Prostate gland (tissue), 2 donors: ENCODE data around the gene ZNF557. TPM values are rescaled to one million over a fixed set of nuclear protein-coding genes. Genes with fewer than 3 reads are reported as not detected.

Experiments used
- DNase-seq: peaks from one replicate; pipeline ENCODE4 v3.0.0-alpha.2; 2019; ENCODE audit warnings: low spot score
- H3K27ac ChIP-seq, 2 donors: fragments of 200-600 bp; sonication (generic); 2 replicates each; pipeline ENCODE4 v1.5.1; 2017 to 2019
- H3K27me3 ChIP-seq: fragments of 200-600 bp; sonication (generic); replicated peaks from 2 replicates; pipeline ENCODE4 v1.5.1; 2019; ENCODE audit not compliant: insufficient read depth
- H3K36me3 ChIP-seq, 2 donors: fragments of 200-600 bp; sonication (generic); 1 replicate in 1 of 2; 2 replicates in 1 of 2; pipeline versions ENCODE4 v1.5.1 to v1.8.1; 2017 to 2019
- H3K4me1 ChIP-seq: fragments of 200-600 bp; sonication (generic); replicated peaks from 2 replicates; pipeline ENCODE4 v1.5.1; 2019
- H3K4me3 ChIP-seq, 2 donors: fragments of 200-600 bp; sonication (generic); 2 replicates each; pipeline ENCODE4 v1.5.1; 2017 to 2019
- H3K9me3 ChIP-seq: fragments of 200-600 bp; sonication (generic); 2 replicates; pipeline ENCODE4 v1.5.1; 2017
- POLR2A ChIP-seq: fragments of 450-650 bp; IDR thresholded peaks from one replicate; pipeline ENCODE4 v1.6.1; 2016; ENCODE audit warnings: antibody characterized with exemption, mild to moderate bottlenecking
- POLR2AphosphoS5 ChIP-seq: sonication (generic); formaldehyde crosslinking; IDR thresholded peaks from one replicate; pipeline ENCODE4 v1.6.1; 2017; ENCODE audit warnings: antibody characterized with exemption
- WGBS: methylation state at CpG from one replicate; pipeline ENCODE4 v1.1.5; 2018; 5-methylcytosine and 5-hydroxymethylcytosine counted together
- intact Hi-C: fragments of 100-400 bp; cut with DNase I; formaldehyde crosslinking; loops from one replicate; pipeline ENCODE4 v1.14.2; 2022
- total RNA-seq, 2 donors: library from RNA; depleted of rRNA; stranded (reverse); fragments of >200 nt; gene quantifications; one replicate each; pipeline ENCODE4 v1.1.0, GENCODE V29; 2016
- TF ChIP-seq, protein P1 (sequence below), 4 experiments: fragments of 200-600 bp in 2 of 4; fragments of 450-650 bp in 2 of 4; sonication (generic) in 2 of 4; IDR thresholded peaks; 1 replicate in 3 of 4; 2 replicates in 1 of 4; pipeline ENCODE4 v1.5.1; 2016 to 2019; ENCODE audit warnings: antibody characterized with exemption in 4 of 4, mild to moderate bottlenecking in 2 of 4, moderate library complexity in 2 of 4

Gene ZNF557
- total RNA-seq, 2 donors from 2014 or later: 12.2 to 14.7 TPM

- no peak for DNase-seq
- intact Hi-C loops: no loop called here
- H3K27me3 ChIP-seq: no peaks in the 10 kb centered on the region
- 95% methylated on average over 2 of the region's 2 CpGs for WGBS
- TF ChIP-seq POLR2A (no peak), POLR2AphosphoS5 (no peak)
- TF ChIP-seq, protein P1, sequence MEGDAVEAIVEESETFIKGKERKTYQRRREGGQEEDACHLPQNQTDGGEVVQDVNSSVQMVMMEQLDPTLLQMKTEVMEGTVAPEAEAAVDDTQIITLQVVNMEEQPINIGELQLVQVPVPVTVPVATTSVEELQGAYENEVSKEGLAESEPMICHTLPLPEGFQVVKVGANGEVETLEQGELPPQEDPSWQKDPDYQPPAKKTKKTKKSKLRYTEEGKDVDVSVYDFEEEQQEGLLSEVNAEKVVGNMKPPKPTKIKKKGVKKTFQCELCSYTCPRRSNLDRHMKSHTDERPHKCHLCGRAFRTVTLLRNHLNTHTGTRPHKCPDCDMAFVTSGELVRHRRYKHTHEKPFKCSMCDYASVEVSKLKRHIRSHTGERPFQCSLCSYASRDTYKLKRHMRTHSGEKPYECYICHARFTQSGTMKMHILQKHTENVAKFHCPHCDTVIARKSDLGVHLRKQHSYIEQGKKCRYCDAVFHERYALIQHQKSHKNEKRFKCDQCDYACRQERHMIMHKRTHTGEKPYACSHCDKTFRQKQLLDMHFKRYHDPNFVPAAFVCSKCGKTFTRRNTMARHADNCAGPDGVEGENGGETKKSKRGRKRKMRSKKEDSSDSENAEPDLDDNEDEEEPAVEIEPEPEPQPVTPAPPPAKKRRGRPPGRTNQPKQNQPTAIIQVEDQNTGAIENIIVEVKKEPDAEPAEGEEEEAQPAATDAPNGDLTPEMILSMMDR (IDR thresholded peaks at IDR 0.05): no peak
- H3K4me3 ChIP-seq: no peak overlapping the region
- no peaks in the 10 kb centered on the region for H3K9me3 ChIP-seq
- H3K27ac ChIP-seq: no peak overlapping the region
- no peaks in the 10 kb centered on the region for H3K4me1 ChIP-seq
- peaks cover 38 to 70% of the 10 kb centered on the region in 2 donors for H3K36me3 ChIP-seq
Observed at GRCh38 chr19:7078008-7078407, 8.5 kb downstream of the ZNF557 start.

DNA sequence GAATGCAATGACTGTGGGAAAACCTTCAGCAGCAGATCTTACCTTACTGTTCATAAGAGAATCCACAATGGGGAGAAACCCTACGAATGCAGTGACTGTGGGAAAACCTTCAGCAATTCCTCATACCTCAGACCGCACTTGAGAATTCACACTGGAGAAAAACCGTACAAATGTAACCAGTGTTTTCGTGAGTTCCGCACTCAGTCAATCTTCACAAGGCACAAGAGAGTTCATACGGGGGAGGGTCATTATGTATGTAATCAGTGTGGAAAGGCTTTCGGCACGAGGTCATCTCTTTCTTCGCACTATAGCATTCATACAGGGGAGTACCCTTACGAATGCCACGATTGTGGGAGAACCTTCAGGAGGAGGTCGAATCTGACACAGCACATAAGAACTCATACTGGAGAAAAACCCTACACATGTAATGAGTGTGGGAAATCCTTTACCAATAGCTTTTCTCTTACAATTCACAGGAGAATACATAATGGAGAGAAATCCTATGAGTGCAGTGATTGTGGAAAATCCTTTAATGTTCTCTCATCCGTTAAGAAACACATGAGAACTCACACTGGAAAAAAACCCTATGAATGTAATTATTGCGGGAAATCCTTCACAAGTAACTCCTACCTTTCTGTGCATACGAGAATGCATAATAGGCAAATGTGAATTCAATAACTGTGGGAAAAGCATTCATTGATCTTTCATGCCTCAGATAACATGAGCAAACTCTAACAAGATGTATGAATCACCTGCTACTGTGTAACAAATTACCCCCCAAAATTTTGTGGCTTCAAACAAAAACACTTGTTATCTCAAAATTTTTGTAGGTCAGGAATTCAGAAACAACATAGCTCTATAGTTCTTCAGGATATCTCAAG lies 13.8 kb downstream of the ZNF557 start:
- WGBS: 97% methylated on average over 15 of the region's 15 CpGs
- Histone ChIP-seq H3K9me3 (peaks cover 4% of the 10 kb centered on the region), H3K36me3 (peaks cover 36 to 60% of the 10 kb centered on the region in 2 donors), H3K27ac (no peak overlapping the region), H3K27me3 (no peaks in the 10 kb centered on the region), H3K4me1 (no peaks in the 10 kb centered on the region), H3K4me3 (no peak overlapping the region)
- no peak for TF ChIP-seq POLR2A
- no peak for TF ChIP-seq POLR2AphosphoS5
- TF ChIP-seq, protein P1 (IDR thresholded peaks at IDR 0.05): no peak
- DNase-seq: no peak
- intact Hi-C loops: no loop called here

- H3K9me3 ChIP-seq: peaks cover 4% of the 10 kb centered on the region
- no peak overlapping the region for H3K27ac ChIP-seq
- H3K36me3 ChIP-seq: peaks cover 0 to 10% of the 10 kb centered on the region in 2 donors
- H3K4me3 ChIP-seq: no peak overlapping the region
- no peak for DNase-seq
- H3K27me3 ChIP-seq: no peaks in the 10 kb centered on the region
- intact Hi-C loops: no loop called here
- TF ChIP-seq POLR2AphosphoS5 (no peak), POLR2A (no peak)
- TF ChIP-seq, protein P1 (IDR thresholded peaks at IDR 0.05): no peak
- no peaks in the 10 kb centered on the region for H3K4me1 ChIP-seq
- WGBS: 93% methylated on average over 6 of the region's 6 CpGs
Observed at GRCh38 chr19:7088999-7089398, 19.5 kb downstream of the ZNF557 start.

DNA sequence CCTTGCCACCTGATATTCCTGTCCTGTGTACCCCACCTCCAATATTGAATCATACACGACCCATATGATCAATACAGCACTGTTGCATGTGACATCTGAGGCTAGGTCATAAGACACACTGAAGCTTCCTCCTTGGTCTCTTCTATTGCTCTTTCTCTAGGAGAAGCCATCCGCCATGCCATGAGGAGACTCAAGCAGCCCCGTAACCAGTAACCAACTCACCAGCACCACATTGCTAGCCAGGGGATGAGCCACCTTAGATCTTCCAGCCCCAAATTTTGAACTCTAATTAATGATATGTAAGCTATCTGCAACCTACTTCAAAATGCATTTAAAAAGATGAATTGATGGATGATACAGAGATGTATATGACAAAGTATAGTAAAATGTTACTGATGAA lies 28.6 kb downstream of the ZNF557 start:
- H3K27me3 ChIP-seq: no peaks in the 10 kb centered on the region
- no peak for TF ChIP-seq POLR2A
- TF ChIP-seq, protein P1 (IDR thresholded peaks at IDR 0.05): no peak
- TF ChIP-seq POLR2AphosphoS5: no peak
- no peak overlapping the region for H3K4me3 ChIP-seq
- intact Hi-C loops: loop anchor here (2.0 to 10.0 kb wide), 2 partner anchors 243 to 537 kb away; partner anchors contain the start of genes PCP2 and STXBP2
- WGBS: 96% methylated on average over 3 of the region's 3 CpGs
- no peaks in the 10 kb centered on the region for H3K4me1 ChIP-seq
- no peak for DNase-seq
- H3K27ac ChIP-seq: no peak overlapping the region
- no peaks in the 10 kb centered on the region for H3K9me3 ChIP-seq
- H3K36me3 ChIP-seq: no peaks in the 10 kb centered on the region
